Stimulated activated CD8-positive, alpha-beta memory T cell treated with anti-CD3 and anti-CD28 coated beads, Interleukin-15, amount 100 ng/mL, for 24 hours (primary cell): ENCODE measurements around the gene SOBP.

ENCODE experiments used
- DNase-seq: peaks from one replicate; pipeline ENCODE4 v3.0.0-alpha.2; 2020; ENCODE audit warnings: low read depth

Gene SOBP

DNA sequence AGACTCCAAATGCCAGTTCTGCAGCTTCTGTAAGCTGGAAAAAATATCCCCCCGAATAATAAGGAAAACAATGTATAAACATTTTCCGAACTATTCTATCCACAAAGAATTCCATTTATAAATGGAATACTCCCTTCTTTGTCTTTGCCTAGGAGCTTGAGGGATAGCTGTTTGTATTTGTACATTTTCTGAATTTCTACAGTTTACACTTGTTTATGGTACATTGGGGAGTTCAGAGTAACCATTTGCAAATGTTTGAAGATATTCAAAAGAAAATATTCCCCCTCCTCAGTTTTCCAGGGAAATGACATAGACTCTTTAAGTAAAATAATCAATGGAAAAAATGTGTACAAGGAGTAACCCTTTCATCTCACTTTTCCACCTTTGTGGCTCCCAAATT lies 149.6 kb downstream of the SOBP start:
- DNase-seq = no peak

GRCh38 chr6:107641071-107641470 lies 151.2 kb downstream of the SOBP start:
- no peak for DNase-seq

- no peak for DNase-seq
Measured at GRCh38 chr6:107641500-107641941, 151.6 kb downstream of the SOBP start.

GRCh38 chr6:107642095-107642860 lies 152.4 kb downstream of the SOBP start:
- no peak for DNase-seq

- no peak for DNase-seq
Measured at GRCh38 chr6:107642861-107643328, 153.0 kb downstream of the SOBP start.

GRCh38 chr6:107644513-107644912 lies 154.6 kb downstream of the SOBP start:
- no peak for DNase-seq

DNA sequence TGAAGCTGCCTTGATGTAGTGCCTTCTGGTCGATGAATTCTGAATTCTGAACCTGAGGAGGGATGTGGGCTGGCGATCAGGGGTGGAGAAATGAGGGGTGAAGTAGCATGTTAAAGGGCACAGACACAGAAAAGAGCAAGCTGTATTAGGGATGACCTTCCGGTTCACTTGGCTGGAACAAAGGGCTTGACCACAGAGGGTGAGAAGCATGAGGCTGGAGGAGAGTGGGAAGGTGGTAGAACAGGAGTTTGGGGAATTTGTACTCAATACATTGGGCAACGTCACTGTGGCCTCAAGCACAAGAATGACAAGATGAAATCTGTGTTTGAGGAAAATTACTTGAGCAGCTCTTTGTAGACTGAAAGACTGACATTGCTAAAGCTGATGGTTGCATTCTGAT lies 155.8 kb downstream of the SOBP start:
- DNase-seq = no peak

DNA sequence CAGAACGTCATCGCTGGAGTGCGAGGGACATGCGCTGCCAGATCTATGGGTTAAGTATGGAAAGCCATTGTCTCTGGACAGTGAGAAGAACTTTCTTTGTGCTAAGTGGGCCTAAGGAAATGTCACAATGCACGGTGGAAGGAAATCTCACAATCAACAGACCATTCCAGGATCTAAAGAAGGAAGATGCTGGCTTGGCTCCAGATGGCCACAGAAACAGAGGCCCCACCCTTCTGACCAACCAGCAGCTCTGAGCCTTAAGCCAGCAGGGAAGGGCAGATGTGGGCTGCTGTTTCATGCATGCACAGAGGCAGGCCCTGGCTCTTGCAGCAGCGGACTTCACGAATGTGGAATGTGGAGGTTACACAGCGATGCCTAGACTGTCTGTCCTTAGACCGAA lies 156.3 kb downstream of the SOBP start:
- DNase-seq = no peak

- DNase-seq = no peak
Measured at GRCh38 chr6:107646776-107647438, 157.0 kb downstream of the SOBP start.

- DNase-seq = no peak
Measured at GRCh38 chr6:107647439-107647948, 157.6 kb downstream of the SOBP start.

GRCh38 chr6:107648983-107649382 lies 159.1 kb downstream of the SOBP start:
- DNase-seq = no peak

DNA sequence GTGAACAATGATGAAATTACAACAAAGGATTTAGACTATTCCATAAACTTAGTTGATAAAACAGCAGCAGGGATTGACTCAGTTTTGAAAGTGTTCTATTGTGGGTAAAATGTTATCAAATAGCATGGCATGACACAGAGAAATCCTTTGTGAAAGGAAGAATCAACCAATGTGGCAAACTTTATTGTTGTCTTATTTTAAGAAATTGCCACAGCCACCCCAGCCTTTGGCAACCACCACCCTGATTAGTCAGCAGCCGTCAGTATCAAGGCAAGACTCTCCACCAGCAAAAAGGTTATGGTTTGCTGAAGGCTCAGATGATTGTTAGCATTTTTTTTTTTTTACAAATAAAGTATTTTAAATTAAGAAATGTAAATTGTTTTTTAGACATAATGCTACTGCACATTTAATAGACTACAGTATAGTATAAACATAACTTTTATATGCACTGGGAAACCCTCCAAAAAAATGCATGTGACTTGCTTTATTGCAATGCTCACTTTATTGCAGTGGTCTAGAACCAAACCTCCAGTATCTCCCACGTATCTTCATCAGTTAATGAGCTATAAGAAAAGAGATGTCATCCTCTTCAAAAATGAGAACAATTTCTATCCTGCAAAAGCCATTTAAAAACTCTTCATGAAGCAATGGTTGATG lies 162.7 kb downstream of the SOBP start:
- DNase-seq = no peak

DNA sequence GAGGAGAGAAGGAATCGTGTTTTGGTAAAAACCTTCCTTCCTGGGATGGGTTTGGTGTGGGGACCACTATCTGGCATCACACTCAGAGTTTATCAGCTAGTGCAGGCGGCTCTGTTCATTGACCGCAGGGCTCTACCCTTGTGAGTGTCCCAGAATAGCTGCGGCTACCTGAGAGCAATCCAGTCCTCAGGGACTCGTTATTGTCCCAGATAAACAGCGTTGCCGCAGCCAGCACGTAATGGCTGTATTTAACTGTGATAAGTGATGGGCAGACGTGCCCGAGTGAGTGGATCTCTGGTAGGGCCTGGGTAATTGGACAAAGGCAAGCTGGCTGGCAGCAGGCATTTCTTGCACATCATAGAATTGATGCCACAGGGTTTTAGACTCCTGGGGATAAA lies 163.3 kb downstream of the SOBP start:
- no peak for DNase-seq

DNA sequence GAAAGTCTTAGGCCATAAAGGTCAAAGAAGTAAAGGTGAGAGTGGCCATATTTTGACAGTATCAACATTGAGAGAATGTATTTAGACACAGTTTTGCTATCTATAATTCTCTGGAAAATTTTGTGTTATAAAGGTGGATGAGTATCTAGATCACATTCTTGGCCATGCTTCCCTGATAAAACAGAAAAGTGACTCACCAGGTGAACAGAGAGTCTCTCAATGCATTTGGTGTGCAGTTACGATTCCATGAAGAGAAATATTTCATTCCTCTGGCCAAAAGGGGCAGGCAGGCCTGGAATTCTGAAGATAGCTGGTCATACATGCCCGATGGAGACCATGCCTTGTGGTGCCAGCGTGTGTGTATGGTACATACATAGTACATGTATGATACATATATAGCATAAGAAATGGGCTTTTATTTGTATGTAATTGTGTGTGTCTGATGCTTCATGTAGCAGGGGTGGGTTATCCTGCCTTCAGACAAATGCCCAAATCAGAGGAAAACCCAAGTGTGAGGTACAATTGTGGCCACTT lies 164.0 kb downstream of the SOBP start:
- DNase-seq = no peak

DNA sequence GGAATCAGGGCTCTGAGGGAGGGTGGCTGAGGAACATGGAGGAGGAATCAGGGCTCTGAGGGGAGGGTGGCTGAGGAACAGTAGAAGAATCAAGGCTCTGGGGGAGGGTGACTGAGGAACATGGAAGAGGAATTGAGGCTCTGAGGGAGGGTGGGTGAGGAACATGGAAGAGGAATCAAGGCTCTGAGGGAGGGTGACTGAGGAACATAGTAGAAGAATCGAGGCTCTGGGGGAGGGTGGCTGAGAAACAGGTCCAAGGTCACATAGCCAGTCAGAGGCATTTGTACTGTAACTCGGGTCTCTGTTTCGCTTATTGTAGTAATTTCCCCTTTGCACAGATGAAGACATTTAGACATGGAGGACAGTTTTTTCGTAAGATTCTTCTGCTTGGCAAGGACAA lies 164.8 kb downstream of the SOBP start:
- DNase-seq = no peak

DNA sequence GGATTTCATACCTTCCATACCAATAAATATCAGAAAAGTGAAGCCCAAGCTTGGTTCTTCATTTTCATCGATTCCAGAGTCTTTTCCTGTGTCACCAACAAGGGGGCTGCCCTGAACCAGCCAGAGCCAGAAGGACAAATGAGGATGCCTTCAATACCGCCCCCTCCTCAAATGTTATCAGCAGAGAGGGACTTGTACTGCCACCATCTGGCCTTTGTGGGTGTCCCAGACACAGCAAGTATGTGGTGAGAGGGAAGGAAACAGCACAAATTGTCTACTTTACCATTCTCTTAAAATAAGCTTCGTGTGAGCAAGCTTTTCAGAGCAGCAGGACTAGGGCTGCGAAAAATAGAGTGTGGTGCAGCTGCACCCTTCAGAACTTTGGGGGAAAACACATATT lies 165.3 kb downstream of the SOBP start:
- DNase-seq = no peak

- DNase-seq = no peak
Measured at GRCh38 chr6:107655864-107656263, 165.9 kb downstream of the SOBP start.

GRCh38 chr6:107656401-107656800 lies 166.5 kb downstream of the SOBP start:
- DNase-seq = no peak

DNA sequence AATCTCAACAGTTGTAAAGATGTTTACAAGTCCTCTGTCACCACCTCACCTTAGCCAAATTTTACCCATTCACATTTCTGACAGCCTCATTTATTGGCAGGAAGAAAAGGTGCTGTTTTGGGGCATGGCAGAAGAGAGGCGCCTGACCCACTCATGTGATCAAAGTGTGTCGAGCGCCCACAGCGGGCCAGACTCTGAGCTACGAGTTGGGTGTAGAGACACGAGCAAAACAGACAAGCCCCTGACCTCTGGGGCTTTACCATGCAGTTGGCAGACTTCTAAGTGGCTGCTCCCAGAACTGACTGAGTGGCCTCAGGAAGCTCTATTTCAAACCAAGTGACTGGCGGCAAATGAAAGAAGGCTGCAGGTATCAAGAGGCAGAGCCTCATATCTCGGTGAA lies 167.0 kb downstream of the SOBP start:
- DNase-seq = no peak

- no peak for DNase-seq
Measured at GRCh38 chr6:107657373-107657754, 167.4 kb downstream of the SOBP start.

- DNase-seq = no peak
Measured at GRCh38 chr6:107657755-107658461, 168.0 kb downstream of the SOBP start.
